Inferior parietal cortex (tissue), 1 donor: Measurements from ENCODE around the gene BPIFA1.

Source experiments
- DNase-seq: peaks from one replicate; pipeline ENCODE4 v3.0.0-alpha.2; 2016; ENCODE audit errors: extremely low spot score

The BPIFA1 gene

GRCh38 chr20:33277471-33278441, 42.0 kb downstream of the BPIFA1 start:
- DNase-seq, result no peak

- no peak for DNase-seq
Observed at GRCh38 chr20:33278700-33279099, 42.9 kb downstream of the BPIFA1 start.

- DNase-seq, result no peak
Observed at GRCh38 chr20:33279261-33279910, 43.6 kb downstream of the BPIFA1 start.

GRCh38 chr20:33280000-33280680, 44.3 kb downstream of the BPIFA1 start:
- no peak for DNase-seq

GRCh38 chr20:33280775-33281174, 45.0 kb downstream of the BPIFA1 start:
- DNase-seq, result no peak

GRCh38 chr20:33281550-33282146, 45.9 kb downstream of the BPIFA1 start:
- DNase-seq, result no peak

GRCh38 chr20:33282196-33282934, 46.6 kb downstream of the BPIFA1 start:
- no peak for DNase-seq

GRCh38 chr20:33282991-33283555, 47.3 kb downstream of the BPIFA1 start, which contains the start of gene BPIFB1:
Gene BPIFB1, plus strand, starts transcription at chr20:33283214. Its CDS starts 2,860 bp downstream, at chr20:33286074.
- DNase-seq, result no peak

- no peak for DNase-seq
Observed at GRCh38 chr20:33284284-33284683, 48.5 kb downstream of the BPIFA1 start.

- DNase-seq, result no peak
Observed at GRCh38 chr20:33284937-33285336, 49.1 kb downstream of the BPIFA1 start.

- no peak for DNase-seq
Observed at GRCh38 chr20:33285861-33286495, 50.2 kb downstream of the BPIFA1 start.

- DNase-seq, result no peak
Observed at GRCh38 chr20:33287884-33288283, 52.1 kb downstream of the BPIFA1 start.

- DNase-seq, result no peak
Observed at GRCh38 chr20:33290852-33291251, 55.1 kb downstream of the BPIFA1 start.

- no peak for DNase-seq
Observed at GRCh38 chr20:33291416-33291815, 55.6 kb downstream of the BPIFA1 start.

- DNase-seq, result peak; percentile 63
Observed at GRCh38 chr20:33291830-33292355, 56.1 kb downstream of the BPIFA1 start.
